ENCODE data around the gene NEK1.

DNA sequence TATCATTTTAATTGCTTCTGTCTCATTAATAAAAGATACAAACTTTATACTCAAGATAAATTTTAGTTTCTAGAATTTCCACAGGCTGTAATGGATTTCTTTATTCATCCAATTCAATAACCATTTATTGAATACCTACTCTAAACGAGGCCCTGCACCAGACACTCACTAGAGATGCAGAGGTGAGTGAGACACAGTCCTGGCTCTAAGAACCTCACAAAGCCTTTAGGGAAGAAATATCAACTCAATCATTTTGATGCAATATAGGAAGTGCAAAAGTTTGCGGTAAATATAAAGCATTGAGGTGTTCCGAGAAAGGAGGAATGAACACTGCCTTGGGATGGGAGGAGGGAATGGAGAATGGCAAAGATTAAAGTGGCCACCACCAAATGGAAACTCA lies 260.0 kb downstream of the NEK1 start:
- TF ChIP-seq, protein P1, sequence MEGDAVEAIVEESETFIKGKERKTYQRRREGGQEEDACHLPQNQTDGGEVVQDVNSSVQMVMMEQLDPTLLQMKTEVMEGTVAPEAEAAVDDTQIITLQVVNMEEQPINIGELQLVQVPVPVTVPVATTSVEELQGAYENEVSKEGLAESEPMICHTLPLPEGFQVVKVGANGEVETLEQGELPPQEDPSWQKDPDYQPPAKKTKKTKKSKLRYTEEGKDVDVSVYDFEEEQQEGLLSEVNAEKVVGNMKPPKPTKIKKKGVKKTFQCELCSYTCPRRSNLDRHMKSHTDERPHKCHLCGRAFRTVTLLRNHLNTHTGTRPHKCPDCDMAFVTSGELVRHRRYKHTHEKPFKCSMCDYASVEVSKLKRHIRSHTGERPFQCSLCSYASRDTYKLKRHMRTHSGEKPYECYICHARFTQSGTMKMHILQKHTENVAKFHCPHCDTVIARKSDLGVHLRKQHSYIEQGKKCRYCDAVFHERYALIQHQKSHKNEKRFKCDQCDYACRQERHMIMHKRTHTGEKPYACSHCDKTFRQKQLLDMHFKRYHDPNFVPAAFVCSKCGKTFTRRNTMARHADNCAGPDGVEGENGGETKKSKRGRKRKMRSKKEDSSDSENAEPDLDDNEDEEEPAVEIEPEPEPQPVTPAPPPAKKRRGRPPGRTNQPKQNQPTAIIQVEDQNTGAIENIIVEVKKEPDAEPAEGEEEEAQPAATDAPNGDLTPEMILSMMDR (IDR thresholded peaks at IDR 0.05): no peak
- no peak for TF ChIP-seq POLR2A (IDR thresholded peaks at IDR 0.05)

Data from suprapubic skin (tissue), 3 donors.